ENCODE results near the gene TNFAIP8L3.
"Not testable (repeated sequence)": the region's sequence is repeated elsewhere in the genome, so short reads cannot be mapped to it uniquely, and the experiment has no call there.

Gene TNFAIP8L3

DNA sequence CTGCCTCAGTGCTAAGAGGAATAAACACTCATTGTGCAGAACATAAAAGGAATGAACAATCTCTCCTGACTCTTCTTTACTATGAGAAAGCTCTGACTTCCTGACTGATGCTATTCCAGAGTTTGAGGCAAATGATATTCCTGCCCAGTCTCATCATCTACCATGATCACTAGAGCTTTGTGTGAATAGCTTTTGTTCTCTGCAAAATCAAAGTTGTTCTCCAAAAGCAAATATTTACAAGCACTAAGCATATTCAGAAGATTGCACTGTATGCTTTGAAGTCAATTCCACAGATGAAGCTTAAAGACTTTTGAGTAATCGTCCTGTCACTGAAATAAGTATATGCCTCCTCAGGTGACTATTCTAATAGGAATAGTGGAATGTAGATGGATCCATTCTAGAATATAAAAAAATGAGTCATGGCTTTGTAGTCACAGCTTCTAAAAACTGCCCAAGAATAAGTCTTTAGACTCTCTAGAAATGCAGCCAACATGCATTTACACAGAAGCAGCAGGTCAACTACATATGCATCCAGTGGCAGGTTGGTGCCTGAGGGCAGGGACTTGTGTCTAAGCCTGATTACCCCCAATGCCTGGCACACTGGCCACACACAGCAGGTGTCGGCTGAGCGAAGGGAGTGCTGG lies 34.6 kb downstream of the TNFAIP8L3 start:
- no peak for DNase-seq
- no peak for ATAC-seq

DNA sequence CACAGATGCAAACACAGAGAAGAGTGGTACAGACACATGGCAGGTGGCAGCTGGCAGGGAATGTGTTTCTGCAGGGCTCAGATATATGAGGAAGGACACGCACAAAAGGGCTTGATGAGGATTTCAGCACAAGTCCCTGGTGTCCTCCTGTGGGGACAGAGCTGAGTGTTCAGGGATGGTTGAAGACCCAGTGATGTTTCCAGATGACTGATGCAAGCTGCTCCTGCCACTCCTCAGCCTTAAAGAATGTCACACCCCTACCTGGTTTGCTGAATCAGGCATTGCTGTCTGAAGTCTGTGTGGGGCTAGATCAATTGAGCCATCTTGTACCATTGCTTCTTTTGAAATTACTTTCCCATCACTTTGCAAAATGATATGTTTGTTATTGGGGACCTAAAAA lies 40.2 kb downstream of the TNFAIP8L3 start:
- ATAC-seq (no peak), DNase-seq (no peak)

DNA sequence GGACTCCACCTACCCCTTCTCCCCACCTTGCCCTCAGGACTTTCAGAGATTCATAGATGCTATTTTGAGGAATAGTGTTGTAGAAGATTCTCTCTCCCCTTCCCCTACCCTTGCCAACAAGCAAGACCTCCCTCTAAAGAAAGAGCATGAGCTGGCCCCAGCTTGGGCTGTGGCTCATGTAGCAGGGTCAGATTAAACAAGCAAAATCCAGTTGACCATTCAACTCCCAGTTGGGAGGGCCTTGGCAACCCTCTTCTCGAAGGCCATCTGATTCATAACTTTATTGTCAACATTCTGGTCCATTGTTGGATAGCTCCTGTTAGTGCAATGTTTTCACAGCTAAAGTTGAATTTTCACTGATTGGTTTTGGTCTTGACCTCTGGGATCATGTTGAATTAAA lies 41.1 kb downstream of the TNFAIP8L3 start:
- DNase-seq (no peak), ATAC-seq (no peak)

DNA sequence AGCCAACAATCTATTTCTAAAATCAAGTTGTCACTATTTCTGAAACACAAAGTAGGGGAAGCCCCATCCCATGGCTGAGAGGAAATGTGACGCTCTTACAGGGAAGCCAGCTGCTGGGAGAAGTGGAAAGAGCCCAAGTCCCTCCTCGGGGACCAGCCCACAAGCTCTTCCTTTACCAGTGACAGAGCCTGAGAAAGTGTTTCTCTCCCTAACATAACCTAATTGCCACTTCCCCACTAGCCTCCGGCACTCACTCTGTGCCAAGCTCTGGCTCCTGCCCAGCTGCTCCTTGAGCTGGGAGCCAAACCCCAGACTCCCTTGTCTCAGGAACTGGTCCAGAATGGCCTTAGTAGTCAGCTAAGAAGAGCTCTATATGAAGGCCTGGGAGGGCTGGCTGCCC lies 42.9 kb downstream of the TNFAIP8L3 start:
- DNase-seq: no peak
- no peak for ATAC-seq

DNA sequence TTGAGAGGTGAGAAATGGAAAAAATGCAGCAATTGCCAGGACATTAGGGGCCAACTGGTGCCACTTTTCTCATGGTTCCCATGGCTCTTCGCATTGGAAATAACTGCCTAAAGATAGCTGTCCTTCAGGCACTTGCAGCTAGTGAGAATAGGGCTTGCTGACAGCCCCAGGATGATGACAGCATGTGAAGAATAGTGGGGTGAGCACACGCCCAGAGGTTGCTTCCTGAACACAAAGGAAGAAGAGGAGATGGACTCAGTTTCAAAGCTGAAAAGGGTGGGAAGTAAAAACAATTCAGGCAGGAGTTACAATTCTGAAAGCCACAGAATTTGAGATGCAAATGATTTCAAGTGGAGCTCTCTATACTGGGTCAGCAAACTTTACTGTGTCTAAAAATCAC lies 45.6 kb downstream of the TNFAIP8L3 start:
- ATAC-seq (no peak), DNase-seq (no peak)

DNA sequence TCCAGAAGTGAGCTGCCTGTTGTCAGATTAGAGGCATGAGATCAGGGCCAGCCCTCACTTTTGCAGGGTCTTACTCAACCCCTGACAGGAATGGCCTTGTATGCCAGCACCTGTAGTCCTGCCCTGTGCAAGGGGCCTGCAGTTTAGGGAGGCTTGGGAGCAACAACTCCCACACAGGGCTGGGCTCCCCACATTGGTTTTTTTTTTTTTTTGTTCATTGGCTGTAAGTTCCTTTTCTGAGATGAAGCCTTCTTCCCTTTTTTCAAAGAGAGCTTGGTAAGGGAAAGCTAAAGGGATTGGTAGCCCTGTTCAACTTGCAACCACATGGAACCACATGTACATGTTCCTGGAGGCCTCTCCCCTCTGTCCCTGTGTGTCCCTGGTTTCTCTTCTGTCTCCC lies 46.4 kb downstream of the TNFAIP8L3 start:
- ATAC-seq (no peak), DNase-seq (no peak)

DNA sequence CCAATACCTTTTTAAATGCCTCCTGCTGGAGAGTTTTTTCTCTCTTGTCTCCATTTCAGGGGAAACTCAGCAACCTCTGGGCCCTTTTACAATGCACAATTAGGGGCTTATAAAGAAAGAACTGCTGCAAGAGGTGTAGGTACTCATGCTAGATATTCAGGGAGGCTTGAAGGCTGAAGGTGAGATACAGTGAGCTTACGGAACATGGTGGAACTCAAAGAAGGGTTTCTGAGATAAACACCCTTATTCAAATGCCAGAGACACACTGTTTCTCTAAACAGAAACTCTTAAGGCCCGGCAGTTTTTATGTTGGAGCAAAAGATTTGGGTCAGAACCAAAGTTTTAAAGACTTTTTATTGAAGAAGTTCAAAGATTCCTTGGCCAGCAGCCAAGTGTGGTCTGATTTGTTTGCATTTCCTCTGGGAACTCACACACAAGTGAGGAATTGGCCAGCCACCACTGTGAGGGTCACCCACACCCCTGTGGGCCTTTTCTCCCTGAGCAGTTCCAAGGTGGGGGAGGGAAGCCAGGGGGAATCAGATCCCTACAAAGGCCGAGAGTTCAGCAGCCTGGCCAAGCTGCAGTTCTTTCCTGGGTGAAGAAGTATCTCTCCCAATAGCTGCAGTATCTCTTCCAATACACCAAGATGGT lies 47.8 kb downstream of the TNFAIP8L3 start:
- DNase-seq (no peak), ATAC-seq (no peak)

DNA sequence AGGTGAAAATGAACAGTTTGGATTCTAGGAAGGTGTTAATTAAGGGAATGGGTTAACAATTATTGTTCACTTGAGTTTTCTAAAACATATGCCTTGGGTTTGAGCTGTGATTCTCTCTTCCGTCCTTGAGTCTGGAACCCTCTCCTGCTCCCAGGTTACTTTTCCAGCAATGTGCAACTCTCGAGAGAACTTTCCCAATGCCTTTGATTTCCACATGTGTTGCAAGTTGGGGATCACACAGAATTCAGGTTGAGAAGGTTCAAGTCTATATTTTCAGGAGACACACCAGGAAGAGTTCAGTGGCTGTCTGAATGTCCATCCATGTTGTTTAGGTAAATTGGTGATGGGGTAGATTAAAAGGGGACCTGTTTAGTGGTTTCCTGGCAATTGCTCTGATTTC lies 48.7 kb downstream of the TNFAIP8L3 start:
- ATAC-seq (no peak), DNase-seq (no peak)

DNA sequence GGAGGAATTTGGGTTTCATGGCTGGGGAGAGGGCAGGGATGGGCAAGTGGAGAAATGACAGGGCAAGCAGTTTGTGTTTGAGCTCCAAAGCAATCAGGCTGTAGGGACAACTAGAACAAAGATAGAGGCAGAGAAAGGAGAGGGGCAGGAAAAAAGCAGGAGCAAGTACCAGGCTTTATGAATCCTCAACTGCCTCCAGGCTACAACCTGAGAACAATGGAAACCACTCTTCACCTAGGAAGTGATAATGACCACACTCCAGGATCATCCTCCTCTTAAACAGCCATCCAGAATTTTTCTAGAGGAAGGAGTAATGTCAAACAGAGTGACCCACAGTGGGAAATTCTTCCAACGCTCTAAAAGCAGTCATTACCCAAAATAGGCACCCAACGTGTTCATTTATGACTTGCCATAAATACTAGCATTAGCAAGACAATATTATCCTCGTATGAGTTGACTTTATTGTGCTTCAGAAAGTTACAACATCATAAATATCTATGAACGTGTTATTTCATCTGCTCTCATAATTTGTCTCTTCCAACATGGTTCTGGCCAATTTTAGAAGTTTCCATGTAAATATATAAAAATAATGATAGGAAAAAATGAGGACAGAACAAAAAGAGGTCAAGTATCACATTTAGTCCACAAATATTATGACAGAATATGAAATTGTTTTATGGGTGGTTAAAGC lies 50.5 kb downstream of the TNFAIP8L3 start:
- no peak for DNase-seq

DNA sequence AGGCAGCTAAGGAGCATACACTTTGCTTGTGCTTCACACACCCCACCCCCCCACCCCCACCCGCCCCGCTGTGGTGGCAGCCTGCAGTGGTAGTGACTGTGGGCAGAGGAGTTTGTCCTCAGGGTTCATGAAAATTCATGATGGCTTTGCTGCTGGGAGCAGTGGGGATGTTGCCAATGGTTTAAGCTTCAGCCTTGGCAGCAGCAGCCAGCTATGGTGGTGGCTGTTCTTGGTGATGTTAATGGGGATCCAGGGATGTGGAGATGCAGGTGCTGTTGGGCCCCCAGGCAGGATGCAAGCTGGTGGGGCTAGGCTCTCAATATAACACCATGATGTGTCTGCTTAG lies 55.8 kb downstream of the TNFAIP8L3 start:
- ATAC-seq (no peak), DNase-seq (no peak)

More for the DNA sequence above, 50.5 kb downstream of the TNFAIP8L3 start:
- ATAC-seq: no peak

DNA sequence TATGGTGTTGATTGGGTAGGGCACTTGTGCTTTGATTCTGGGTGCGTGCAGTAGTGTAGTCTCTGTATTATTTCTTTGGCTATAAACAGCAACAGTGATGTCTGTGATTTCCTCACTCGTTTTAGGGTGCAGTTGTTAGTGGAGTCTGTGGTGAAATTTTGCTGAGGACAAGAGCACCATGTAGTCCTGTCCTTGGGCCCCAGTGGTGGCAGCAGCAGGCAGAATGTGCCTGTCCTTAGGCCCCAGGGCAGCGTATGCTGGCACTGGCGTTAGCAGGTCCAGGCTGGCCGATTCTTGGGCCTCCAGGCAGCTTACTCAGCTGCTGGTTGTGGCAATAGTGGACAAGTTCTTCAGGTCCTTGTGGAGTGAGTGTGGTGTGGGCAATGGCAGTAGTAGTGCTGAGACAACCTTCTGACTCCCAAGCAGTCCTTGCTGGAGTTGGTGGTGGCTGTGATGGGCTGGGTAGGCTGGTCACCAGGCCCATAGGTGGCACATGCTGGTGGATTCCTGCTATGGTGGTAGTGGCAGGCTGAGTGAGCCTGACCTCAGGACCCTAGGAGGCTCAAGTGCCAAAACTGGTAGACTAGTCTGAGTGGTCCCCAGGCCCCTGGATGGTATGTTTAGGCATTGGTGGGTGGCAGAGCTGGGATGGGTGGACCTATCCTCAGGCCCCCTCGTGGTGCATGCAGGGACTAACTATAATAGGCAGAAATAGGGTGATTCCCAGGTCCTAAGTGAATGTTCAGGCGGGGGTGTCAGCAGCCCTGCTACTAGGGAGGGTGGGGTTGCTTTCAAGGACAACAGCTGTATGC lies 56.3 kb downstream of the TNFAIP8L3 start:
- DNase-seq (no peak), ATAC-seq (no peak)

DNA sequence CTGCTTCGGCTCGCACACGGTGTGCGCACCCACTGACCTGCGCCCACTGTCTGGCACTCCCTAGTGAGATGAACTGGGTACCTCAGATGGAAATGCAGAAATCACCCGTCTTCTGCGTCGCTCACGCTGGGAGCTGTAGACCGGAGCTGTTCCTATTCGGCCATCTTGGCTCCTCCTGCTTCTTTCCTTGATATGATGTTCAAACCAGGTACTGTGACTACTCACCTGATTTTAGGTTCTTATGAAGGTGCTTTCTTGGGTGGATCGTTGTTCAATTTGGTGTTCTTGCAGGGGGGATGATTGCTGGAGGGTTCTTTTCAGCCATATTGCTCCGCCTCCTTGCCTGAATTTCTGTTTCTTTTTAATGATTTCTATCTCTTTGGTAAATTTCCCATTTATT lies 57.2 kb downstream of the TNFAIP8L3 start:
- not testable (repeated sequence) for ATAC-seq, DNase-seq

DNA sequence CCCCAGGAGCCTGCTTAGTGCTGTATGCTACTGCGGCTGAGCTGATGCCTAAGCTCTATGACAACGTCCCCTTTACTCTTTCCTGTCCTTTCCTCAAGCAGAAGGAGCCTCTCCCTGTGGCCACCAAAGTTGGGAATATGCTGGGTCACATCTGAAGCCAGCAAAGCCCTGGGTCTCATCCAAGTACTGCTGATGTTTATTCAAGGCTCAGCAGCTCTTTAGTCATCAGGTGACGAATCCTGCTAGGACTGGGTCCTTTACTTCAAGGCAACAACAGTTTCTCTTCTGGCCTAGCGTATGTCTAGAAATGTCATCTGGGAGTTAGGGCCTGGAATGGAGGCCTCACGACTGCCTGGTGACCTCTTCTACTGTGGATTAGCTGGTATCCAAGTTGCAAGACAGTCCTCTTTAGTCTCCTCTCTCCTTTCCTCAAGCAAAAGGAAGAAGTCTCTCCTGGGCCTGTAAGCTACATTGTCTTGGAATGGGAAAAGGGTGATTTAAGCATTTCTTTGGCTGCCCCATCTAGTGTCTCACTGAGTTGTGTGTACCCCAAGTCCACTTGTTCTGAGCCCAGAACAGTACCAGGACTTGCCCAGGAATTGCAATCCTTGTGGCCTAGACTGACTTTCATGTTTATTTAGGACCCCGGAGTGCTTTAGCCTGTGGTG lies 63.9 kb downstream of the TNFAIP8L3 start:
- DNase-seq (no peak), ATAC-seq (no peak)

DNA sequence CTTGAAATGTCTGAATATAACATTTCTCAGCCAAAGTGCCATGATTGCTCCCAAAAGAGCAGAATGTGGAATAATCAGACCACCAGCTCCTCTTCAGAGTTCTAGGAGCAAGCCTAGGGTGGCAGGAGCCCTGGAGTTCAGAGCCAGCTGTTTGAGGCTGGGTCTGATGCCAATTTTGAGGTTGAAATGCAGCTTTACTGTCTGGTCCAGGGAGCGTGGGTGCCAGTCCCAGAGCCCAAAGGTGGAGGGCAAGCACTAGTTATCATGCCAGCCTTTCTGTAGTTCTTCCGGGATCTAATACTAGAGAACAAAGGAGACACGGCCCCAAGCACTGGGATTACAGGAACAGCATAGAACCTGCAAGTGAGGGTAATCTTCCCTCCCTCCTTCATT lies 69.3 kb downstream of the TNFAIP8L3 start:
- DNase-seq: no peak
- ATAC-seq: no peak

DNA sequence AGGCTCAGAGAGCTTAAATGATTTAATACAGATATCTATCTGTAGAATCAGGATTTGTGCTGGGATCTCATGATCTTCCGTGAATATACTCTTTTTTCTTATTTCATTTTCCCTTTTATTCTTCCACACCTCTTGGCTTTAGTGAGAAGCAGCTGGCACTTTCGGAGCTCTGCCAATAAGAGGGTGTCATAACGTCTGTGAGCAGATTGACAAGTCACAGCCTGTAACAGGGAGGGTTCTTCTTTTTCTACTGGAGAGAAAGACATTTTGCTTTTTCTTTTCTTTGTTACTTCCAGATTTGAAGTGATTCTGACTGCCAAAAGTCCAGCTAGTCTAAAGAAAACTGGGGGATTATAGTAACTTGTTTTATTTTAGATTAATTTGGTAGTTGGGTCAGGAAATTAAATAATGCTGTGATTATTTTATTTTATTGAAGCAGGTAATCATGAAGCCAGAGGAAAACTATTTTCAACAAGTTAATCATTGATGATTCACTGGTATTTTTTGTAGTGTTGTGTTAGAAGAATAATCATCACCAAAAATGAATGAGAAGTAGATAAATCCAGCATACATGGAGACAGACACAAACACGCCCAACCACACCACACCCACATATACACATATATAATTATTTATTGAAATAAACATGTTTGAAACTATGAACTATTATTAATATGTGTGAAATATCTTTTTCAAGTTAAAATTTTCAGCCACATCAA lies 69.8 kb downstream of the TNFAIP8L3 start:
- DNase-seq (no peak), ATAC-seq (no peak)

DNA sequence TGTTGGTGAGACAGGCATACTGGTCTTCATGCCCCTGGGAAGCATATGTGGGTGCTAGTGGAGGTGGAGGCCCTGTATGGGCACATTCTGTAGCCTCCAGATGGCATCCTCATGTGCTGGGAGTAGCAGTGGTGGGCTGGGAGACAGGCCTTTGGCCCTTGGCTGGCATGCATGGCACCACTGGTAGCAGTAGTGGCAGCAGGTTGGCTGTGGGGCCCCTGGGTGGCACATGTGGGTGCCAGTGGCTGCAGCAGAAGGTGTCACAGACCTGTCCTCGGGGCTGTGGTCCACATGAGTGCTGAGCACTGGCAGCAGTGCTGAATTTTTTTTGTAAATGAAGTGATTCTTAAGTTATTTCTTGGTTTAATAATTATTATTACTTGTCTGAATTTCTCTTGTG lies 71.2 kb downstream of the TNFAIP8L3 start:
- no peak for ATAC-seq

DNA sequence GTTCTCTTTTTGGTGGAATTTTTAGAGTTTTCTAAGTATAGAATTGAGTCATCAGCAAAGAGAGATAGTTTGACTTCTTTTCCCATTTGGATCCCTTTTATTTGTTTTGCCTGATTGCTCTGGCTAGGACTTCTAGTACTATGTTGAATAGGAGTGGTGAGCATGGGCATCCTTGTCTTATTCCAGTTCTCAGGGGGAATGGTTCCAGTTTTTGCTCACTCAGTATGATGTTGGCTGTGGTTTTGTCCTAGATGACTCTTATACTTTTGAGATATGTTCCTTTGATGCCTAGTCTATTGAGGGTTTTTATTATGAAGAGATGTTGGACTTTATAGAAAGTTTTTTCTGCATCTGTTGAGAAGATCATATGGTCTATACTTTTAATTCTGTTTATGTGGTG lies 72.5 kb downstream of the TNFAIP8L3 start:
- ATAC-seq: no peak

More for the DNA sequence above, 71.2 kb downstream of the TNFAIP8L3 start:
- DNase-seq: no peak

DNA sequence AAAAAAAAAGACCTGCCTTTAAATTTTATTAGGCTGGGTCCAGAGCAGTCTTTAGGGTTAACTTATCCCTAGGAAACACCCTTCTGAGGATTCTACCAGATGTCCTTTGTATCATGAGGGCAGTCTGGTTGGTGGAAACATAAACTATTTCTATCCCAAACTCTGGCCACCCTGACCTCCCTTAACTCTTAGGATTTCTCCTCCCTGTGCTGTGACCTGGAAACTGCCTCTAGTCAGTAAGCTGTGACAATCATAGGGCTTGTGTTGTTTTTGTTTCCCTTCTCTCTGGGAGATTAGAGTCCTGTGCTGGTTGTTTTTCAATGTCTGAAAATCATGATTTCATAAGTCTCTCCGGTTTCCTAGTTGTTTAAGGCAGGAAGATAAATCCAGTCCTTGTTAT lies 78.1 kb downstream of the TNFAIP8L3 start:
- no peak for ATAC-seq
- no peak for DNase-seq

More for the DNA sequence above, 72.5 kb downstream of the TNFAIP8L3 start:
- no peak for DNase-seq

DNA sequence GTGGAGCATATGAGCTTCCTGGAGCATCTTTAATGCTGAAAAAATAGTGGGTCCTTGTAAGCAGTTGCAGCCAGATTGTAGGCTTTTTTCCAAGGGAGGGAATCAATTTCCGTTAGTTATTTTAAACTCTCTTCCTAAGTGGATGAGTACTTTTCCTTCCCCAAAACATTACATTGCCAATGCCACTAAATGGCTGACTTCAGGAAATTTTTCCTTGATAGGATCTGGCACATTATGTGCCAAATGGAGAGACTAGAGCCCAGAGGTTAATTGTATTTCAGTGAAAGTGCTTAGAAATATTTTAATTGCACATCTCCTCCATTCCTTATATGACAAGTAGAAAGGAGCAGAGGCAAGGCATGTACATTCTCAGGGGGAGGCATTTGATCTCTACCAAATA lies 83.5 kb downstream of the TNFAIP8L3 start:
- ATAC-seq: no peak

DNA sequence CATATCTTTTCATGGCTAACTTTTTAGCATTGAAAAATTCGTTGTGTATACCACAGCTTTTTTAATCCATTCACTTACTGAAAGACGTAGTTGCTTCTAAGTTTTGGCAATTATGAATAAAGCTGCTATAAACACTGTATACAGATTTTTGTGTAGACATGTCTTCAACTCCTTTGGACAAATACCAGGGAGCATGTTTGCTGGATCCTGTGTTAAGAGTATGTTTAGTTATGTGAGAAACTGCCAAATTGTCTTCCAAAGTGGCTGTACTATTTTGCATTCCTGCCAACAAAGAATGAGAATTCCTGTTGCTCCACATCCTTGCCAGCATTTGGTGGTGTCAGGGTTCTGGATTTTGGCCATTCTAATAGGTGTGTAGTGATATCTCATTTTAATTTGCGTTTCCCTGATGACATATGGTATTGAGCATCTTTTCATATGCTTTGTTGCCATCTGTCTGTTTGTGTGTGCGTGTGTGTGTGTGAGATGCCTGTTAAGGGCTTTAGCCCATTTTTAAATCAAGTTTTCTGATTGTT lies 87.5 kb downstream of the TNFAIP8L3 start:
- ATAC-seq (no peak), DNase-seq (no peak)

More for the DNA sequence above, 83.5 kb downstream of the TNFAIP8L3 start:
- no peak for DNase-seq

Data from stimulated activated naive CD8-positive, alpha-beta T cell treated with anti-CD3 and anti-CD28 coated beads, Interleukin-15, Interleukin-2, amounts not matched to agents 100 U/mL and 50 U/mL, for 24 hours (primary cell).